Thymus (tissue), 11 donors: Measurements from ENCODE around the gene UBXN7. TPM values are rescaled to one million over a fixed set of nuclear protein-coding genes. Genes with fewer than 3 reads are reported as not detected.
"Not testable (repeated sequence)": the region's sequence is repeated elsewhere in the genome, so short reads cannot be mapped to it uniquely, and the experiment has no call there.

ENCODE experiments used
- DNase-seq, 9 donors: peaks; one replicate each; pipeline ENCODE4 v3.0.0-alpha.2; 2013; ENCODE audit warnings: low spot score in 9 of 9, low read depth in 6 of 9, missing footprints in 1 of 9
- H3K27ac ChIP-seq, 2 donors: one replicate each; pipeline ENCODE4 v1.5.1; 2013; ENCODE audit warnings: control low read depth in 1 of 2, low read depth in 1 of 2, low read length in 1 of 2, mild to moderate bottlenecking in 1 of 2, moderate library complexity in 1 of 2
- H3K27me3 ChIP-seq, 2 donors: one replicate each; pipeline ENCODE4 v1.5.1; 2013; ENCODE audit warnings: low read length in 1 of 2; ENCODE audit not compliant: control insufficient read depth in 2 of 2, insufficient read depth in 1 of 2
- H3K36me3 ChIP-seq, 2 donors: one replicate each; pipeline ENCODE4 v1.5.1; 2013; ENCODE audit warnings: low read length in 1 of 2, mild to moderate bottlenecking in 1 of 2, moderate library complexity in 1 of 2; ENCODE audit not compliant: control insufficient read depth in 2 of 2, insufficient read depth in 2 of 2
- H3K4me1 ChIP-seq, 2 donors: one replicate each; pipeline ENCODE4 v1.5.1; 2013; ENCODE audit warnings: low read length in 2 of 2; ENCODE audit not compliant: control insufficient read depth in 2 of 2, insufficient read depth in 2 of 2
- H3K4me3 ChIP-seq, 2 donors: one replicate each; pipeline ENCODE4 v1.5.1; 2013; ENCODE audit warnings: low read length in 2 of 2, control low read depth in 1 of 2, mild to moderate bottlenecking in 1 of 2
- H3K9me3 ChIP-seq, 2 donors: one replicate each; pipeline ENCODE4 v1.5.1; 2013; ENCODE audit warnings: low read length in 1 of 2, mild to moderate bottlenecking in 1 of 2; ENCODE audit not compliant: control insufficient read depth in 2 of 2, insufficient read depth in 1 of 2
- WGBS: extraction: QIAGEN DNeasy Blood & Tissue Kit; methylation state at CpG from one replicate; pipeline ENCODE4 v1.1.7; 2013; 5-methylcytosine and 5-hydroxymethylcytosine counted together
- polyA plus RNA-seq: library from polyadenylated mRNA; stranded (reverse); fragments of 200-250 nt; gene quantifications from one replicate; pipeline ENCODE4 v1.2.3, GENCODE V29; 2013
- total RNA-seq: library from RNA; stranded (reverse); fragments of 120-200 nt; gene quantifications from one replicate; pipeline ENCODE4 v1.2.4, GENCODE V29; 2013
- donor health status: healthy.

Gene UBXN7
- total and polyA plus RNA-seq, 2 donors = 10.9 to 20.7 TPM

GRCh38 chr3:196302551-196302950, 129.7 kb downstream of the UBXN7 start:
- not testable (repeated sequence) for H3K27ac ChIP-seq, H3K4me1 ChIP-seq, DNase-seq, H3K27me3 ChIP-seq, H3K4me3 ChIP-seq, H3K9me3 ChIP-seq
- H3K36me3 ChIP-seq = peaks cover 5 to 19% of the 10 kb centered on the region in 2 donors
- WGBS = 94% methylated on average over 7 of the region's 10 CpGs

- no peak for DNase-seq
- H3K36me3 ChIP-seq = peaks cover 5 to 15% of the 10 kb centered on the region in 2 donors
- no peak overlapping the region for H3K4me3 ChIP-seq
- H3K27ac ChIP-seq = no peak overlapping the region
- H3K27me3 ChIP-seq = no peaks in the 10 kb centered on the region
- 96% methylated on average over 2 of the region's 2 CpGs for WGBS
- H3K4me1 ChIP-seq = no peaks in the 10 kb centered on the region
- H3K9me3 ChIP-seq = no peaks in the 10 kb centered on the region
These were observed 133.7 kb downstream of the UBXN7 start for GRCh38 chr3:196298521-196298920.

Other genes starting within 250 kb of the UBXN7 start
- gene ZDHHC19, start 221.0 kb downstream of the UBXN7 start, total RNA-seq = 0.19 TPM
- 0.68 TPM for gene ZDHHC19, start 221.0 kb downstream of the UBXN7 start, polyA plus RNA-seq
- gene SLC51A, start 215.9 kb downstream of the UBXN7 start, total RNA-seq = 0.66 TPM
- gene SLC51A, start 215.9 kb downstream of the UBXN7 start, polyA plus RNA-seq = 2.1 TPM
- gene PCYT1A, start 144.7 kb downstream of the UBXN7 start, total RNA-seq = 23.3 TPM
- 18.9 TPM for gene PCYT1A, start 144.7 kb downstream of the UBXN7 start, polyA plus RNA-seq
- 23.9 TPM for gene DYNLT2B, start 114.2 kb downstream of the UBXN7 start, total RNA-seq
- gene DYNLT2B, start 114.2 kb downstream of the UBXN7 start, polyA plus RNA-seq = 41.0 TPM
- gene TM4SF19, start 94.0 kb downstream of the UBXN7 start, total RNA-seq = 0.05 TPM
- gene TM4SF19, start 94.0 kb downstream of the UBXN7 start, polyA plus RNA-seq = 0.46 TPM
- 15.9 TPM for gene RNF168, start 71.3 kb upstream of the UBXN7 start, total RNA-seq
- gene RNF168, start 71.3 kb upstream of the UBXN7 start, polyA plus RNA-seq = 8.4 TPM
- gene SMCO1, start 82.9 kb upstream of the UBXN7 start, total RNA-seq = not detected
- gene SMCO1, start 82.9 kb upstream of the UBXN7 start, polyA plus RNA-seq = 0.02 TPM
- 13.4 TPM for gene WDR53, start 136.1 kb upstream of the UBXN7 start, total RNA-seq
- 28.1 TPM for gene WDR53, start 136.1 kb upstream of the UBXN7 start, polyA plus RNA-seq
- gene FBXO45, start 136.2 kb upstream of the UBXN7 start, total RNA-seq = 9.9 TPM
- gene FBXO45, start 136.2 kb upstream of the UBXN7 start, polyA plus RNA-seq = 7.0 TPM
- gene NRROS, start 207.3 kb upstream of the UBXN7 start, total RNA-seq = 6.3 TPM
- gene NRROS, start 207.3 kb upstream of the UBXN7 start, polyA plus RNA-seq = 5.2 TPM